Right atrium auricular region (tissue), 2 donors: ENCODE data around the gene NLRP9. TPM values are rescaled to one million over a fixed set of nuclear protein-coding genes. Genes with fewer than 3 reads are reported as not detected.

Experiments used
- DNase-seq: peaks from one replicate; pipeline ENCODE4 v3.0.0-alpha.2; 2019; ENCODE audit warnings: low spot score
- H3K27ac ChIP-seq, 2 donors: fragments of 200-600 bp; sonication (generic); 1 replicate in 1 of 2; 2 replicates in 1 of 2; pipeline ENCODE4 v1.5.1; 2016 to 2019
- H3K27me3 ChIP-seq, 2 donors: fragments of 200-600 bp; sonication (generic); one replicate each; pipeline versions ENCODE4 v1.5.1 to v1.6.0; 2017 to 2019
- H3K36me3 ChIP-seq: fragments of 200-600 bp; sonication (generic); one replicate; pipeline ENCODE4 v1.5.1; 2016
- H3K4me1 ChIP-seq, 2 donors: fragments of 200-600 bp; sonication (generic); one replicate each; pipeline versions ENCODE4 v1.5.1 to v1.6.0; 2017 to 2019
- H3K4me3 ChIP-seq, 2 donors: fragments of 200-600 bp; sonication (generic); 1 replicate in 1 of 2; 2 replicates in 1 of 2; pipeline ENCODE4 v1.5.1; 2017 to 2019; ENCODE audit warnings: mild to moderate bottlenecking in 1 of 2, moderate library complexity in 1 of 2
- H3K9me3 ChIP-seq, 2 donors: fragments of 200-600 bp; sonication (generic); one replicate each; pipeline ENCODE4 v1.5.1; 2019
- total RNA-seq, 2 donors: library from RNA; depleted of rRNA; stranded (reverse); fragments of >200 nt; gene quantifications; one replicate each; pipeline ENCODE4 v1.1.0, GENCODE V29; 2016
- TF ChIP-seq, protein P1 (sequence below), 2 donors: fragments of 200-600 bp; sonication (generic); IDR thresholded peaks; one replicate each; pipeline ENCODE4 v1.5.1; 2019; ENCODE audit warnings: antibody characterized with exemption in 2 of 2

Gene NLRP9
- total RNA-seq, 2 donors from 2014 or later, result not detected

DNA sequence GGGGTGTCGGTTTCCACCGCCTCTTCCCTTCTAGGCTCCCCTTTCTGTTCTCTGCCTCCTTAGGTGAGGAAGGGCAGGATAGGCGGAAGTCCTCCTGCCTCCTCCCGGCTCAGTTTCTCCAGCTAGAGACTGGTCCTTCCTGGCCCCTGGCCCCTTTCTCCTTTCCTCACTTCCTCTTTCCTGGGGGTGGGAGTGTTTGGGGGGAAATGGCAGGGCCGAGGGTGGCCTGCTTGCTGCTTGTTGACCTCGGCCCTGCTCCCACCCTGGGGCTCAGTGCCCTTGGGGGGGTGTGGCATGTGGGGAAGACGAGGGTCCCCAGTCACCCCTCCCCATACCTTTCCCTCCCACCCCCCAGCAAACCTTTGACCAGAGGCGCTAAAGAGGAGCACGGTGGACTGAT is 78.4 kb downstream of the NLRP9 start:
- no peaks in the 10 kb centered on the region for H3K27me3 ChIP-seq
- peaks cover 0 to 48% of the 10 kb centered on the region in 2 donors for H3K4me1 ChIP-seq
- no peaks in the 10 kb centered on the region for H3K9me3 ChIP-seq
- TF ChIP-seq, protein P1, sequence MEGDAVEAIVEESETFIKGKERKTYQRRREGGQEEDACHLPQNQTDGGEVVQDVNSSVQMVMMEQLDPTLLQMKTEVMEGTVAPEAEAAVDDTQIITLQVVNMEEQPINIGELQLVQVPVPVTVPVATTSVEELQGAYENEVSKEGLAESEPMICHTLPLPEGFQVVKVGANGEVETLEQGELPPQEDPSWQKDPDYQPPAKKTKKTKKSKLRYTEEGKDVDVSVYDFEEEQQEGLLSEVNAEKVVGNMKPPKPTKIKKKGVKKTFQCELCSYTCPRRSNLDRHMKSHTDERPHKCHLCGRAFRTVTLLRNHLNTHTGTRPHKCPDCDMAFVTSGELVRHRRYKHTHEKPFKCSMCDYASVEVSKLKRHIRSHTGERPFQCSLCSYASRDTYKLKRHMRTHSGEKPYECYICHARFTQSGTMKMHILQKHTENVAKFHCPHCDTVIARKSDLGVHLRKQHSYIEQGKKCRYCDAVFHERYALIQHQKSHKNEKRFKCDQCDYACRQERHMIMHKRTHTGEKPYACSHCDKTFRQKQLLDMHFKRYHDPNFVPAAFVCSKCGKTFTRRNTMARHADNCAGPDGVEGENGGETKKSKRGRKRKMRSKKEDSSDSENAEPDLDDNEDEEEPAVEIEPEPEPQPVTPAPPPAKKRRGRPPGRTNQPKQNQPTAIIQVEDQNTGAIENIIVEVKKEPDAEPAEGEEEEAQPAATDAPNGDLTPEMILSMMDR (IDR thresholded peaks at IDR 0.05), result no peak
- peaks cover 54% of the 10 kb centered on the region for H3K36me3 ChIP-seq
- no peak for DNase-seq
- no peak overlapping the region for H3K27ac ChIP-seq
- H3K4me3 ChIP-seq, result no peak overlapping the region

DNA sequence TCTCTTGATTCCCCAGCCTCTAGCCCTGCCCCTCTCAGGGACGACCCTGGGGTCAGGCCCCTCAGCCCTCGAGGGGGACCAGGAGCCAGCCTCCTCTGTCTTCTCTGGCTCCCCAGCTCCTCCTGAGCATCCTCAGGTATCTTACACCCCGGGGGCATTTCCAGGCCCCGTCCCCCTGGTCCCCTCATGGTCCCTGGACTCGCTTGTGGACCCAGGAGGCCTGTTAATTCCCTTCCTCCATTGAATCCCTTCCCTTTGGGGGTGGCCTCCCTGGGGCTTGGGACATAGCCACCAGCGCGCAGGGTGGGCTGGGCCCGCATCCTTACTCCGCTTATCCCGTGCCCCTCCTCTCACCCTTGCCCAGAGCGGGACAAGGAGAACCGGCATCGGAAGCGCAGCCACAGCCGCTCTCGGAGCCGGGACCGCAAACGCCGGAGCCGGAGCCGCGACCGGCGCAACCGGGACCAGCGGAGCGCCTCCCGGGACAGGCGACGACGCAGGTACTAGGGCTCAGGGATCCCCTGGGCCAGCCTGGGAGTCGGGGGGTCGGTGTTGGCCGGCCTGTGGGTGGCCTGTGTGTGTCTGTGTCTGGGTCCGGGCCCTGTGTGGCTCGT is 79.2 kb downstream of the NLRP9 start:
- H3K27me3 ChIP-seq, result no peaks in the 10 kb centered on the region
- H3K36me3 ChIP-seq, result peaks cover 47% of the 10 kb centered on the region
- no peak overlapping the region for H3K4me3 ChIP-seq
- no peak overlapping the region for H3K27ac ChIP-seq
- TF ChIP-seq, protein P1 (IDR thresholded peaks at IDR 0.05), result no peak
- H3K9me3 ChIP-seq, result no peaks in the 10 kb centered on the region
- H3K4me1 ChIP-seq, result peaks cover 0 to 48% of the 10 kb centered on the region in 2 donors
- no peak for DNase-seq

Other genes starting within 250 kb of the NLRP9 start
- 1 to 10 TPM; 3.3 to 6.7 TPM for gene SSC5D, start 250.0 kb downstream of the NLRP9 start, total RNA-seq
- 100 to 1,000 TPM; 111 to 172 TPM for gene SBK2, start 201.3 kb downstream of the NLRP9 start, total RNA-seq
- 100 to 1,000 TPM in 1 of 2 donors, 10 to 100 TPM in 1; 97.5 to 103 TPM for gene SBK3, start 192.9 kb downstream of the NLRP9 start, total RNA-seq
- 1 to 10 TPM; 6.2 to 6.4 TPM for gene ZNF579, start 157.6 kb downstream of the NLRP9 start, total RNA-seq
- gene FIZ1, start 138.9 kb downstream of the NLRP9 start, total RNA-seq, result 10 to 100 TPM in 1 of 2 donors, 1 to 10 TPM in 1; 9.2 to 12.2 TPM
- 10 to 100 TPM; 17.7 to 25.8 TPM for gene ZNF524, start 138.1 kb downstream of the NLRP9 start, total RNA-seq
- 10 to 100 TPM; 11.2 to 11.4 TPM for gene ZNF865, start 132.8 kb downstream of the NLRP9 start, total RNA-seq
- 10 to 100 TPM in 1 of 2 donors, 1 to 10 TPM in 1; 7.8 to 10.6 TPM for gene ZNF784, start 113.8 kb downstream of the NLRP9 start, total RNA-seq
- 10 to 100 TPM; 15.3 to 26.2 TPM for gene ZNF580, start 97.4 kb downstream of the NLRP9 start, total RNA-seq
- 1 to 10 TPM; 7.5 to 8.6 TPM for gene ZNF581, start 94.8 kb downstream of the NLRP9 start, total RNA-seq
- gene CCDC106, start 90.2 kb downstream of the NLRP9 start, total RNA-seq, result 10 to 100 TPM; 19.1 to 30.0 TPM
- 10 to 100 TPM; 39.0 to 61.0 TPM for gene U2AF2, start 83.4 kb downstream of the NLRP9 start, total RNA-seq
- gene EPN1, start 63.2 kb downstream of the NLRP9 start, total RNA-seq, result 100 to 1,000 TPM; 179 to 187 TPM
- gene RFPL4A, start 20.7 kb upstream of the NLRP9 start, total RNA-seq, result not detected
- gene RFPL4AL1, start 30.7 kb upstream of the NLRP9 start, total RNA-seq, result not detected
- not detected for gene NLRP11, start 93.6 kb upstream of the NLRP9 start, total RNA-seq
- not detected for gene NLRP4, start 98.1 kb upstream of the NLRP9 start, total RNA-seq
- not detected for gene NLRP13, start 193.9 kb upstream of the NLRP9 start, total RNA-seq
- gene NLRP8, start 209.4 kb upstream of the NLRP9 start, total RNA-seq, result not detected
- gene NLRP5, start 248.4 kb upstream of the NLRP9 start, total RNA-seq, result not detected